ENCODE data around the gene DNAH10. TPM values are rescaled to one million over a fixed set of nuclear protein-coding genes. Genes with fewer than 3 reads are reported as not detected.

Gene DNAH10
- total RNA-seq, 2 experiments from 2014 or later: 0.11 to 0.19 TPM

GRCh38 chr12:123923038-123923437, 160.9 kb downstream of the DNAH10 start:
- H3K9me2 ChIP-seq (ENCODE audit: insufficient read depth, low read length): no peaks in the 10 kb centered on the region
- ChIA-PET CTCF (ENCODE audit: unreplicated experiment) (no interaction called here), POLR2A (no interaction called here)
- H3K79me2 ChIP-seq (ENCODE audit: insufficient read depth, low read depth, low read length): no peaks in the 10 kb centered on the region
- TF ChIP-seq EZH2phosphoT487 (IDR thresholded peaks at IDR 0.05; ENCODE audit: borderline replicate concordance, low read depth, low read length): no peak
- TF ChIP-seq CTCF (conservative IDR thresholded peaks at IDR 0.05; ENCODE audit: low read length): no peak
- no peak overlapping the region for H3K4me3 ChIP-seq (ENCODE audit: low read depth, low read length, poor library complexity, severe bottlenecking)
- H4K20me1 ChIP-seq (ENCODE audit: insufficient read depth, low read length): no peaks in the 10 kb centered on the region
- no peak overlapping the region for H3K27ac ChIP-seq (ENCODE audit: low read depth, low read length, poor library complexity, severe bottlenecking)
- intact Hi-C loops (cut with micrococcal nuclease; ENCODE audit: unreplicated experiment): no loop called here
- no peak overlapping the region for H3K4me2 ChIP-seq (ENCODE audit: low read length)
- BruUV-seq (replicated peaks): no TSS peak
- no peak for DNase-seq (ENCODE audit: low spot score)
- no peaks in the 10 kb centered on the region for H3K36me3 ChIP-seq (ENCODE audit: insufficient read depth, low read length)
- H3K9me3 ChIP-seq (ENCODE audit: low read length): no peaks in the 10 kb centered on the region
- no peaks in the 10 kb centered on the region for H3K4me1 ChIP-seq (ENCODE audit: insufficient read depth, low read length, poor library complexity, severe bottlenecking)
- H2AFZ ChIP-seq (ENCODE audit: low read length): no peak overlapping the region

- DNase-seq (ENCODE audit: low spot score): no peak
- intact Hi-C loops (cut with micrococcal nuclease; ENCODE audit: unreplicated experiment): no loop called here
- Histone ChIP-seq H2AFZ (ENCODE audit: low read length) (no peak overlapping the region), H3K4me1 (ENCODE audit: insufficient read depth, low read length, poor library complexity, severe bottlenecking) (no peaks in the 10 kb centered on the region), H4K20me1 (ENCODE audit: insufficient read depth, low read length) (no peaks in the 10 kb centered on the region), H3K9me2 (ENCODE audit: insufficient read depth, low read length) (no peaks in the 10 kb centered on the region), H3K27ac (ENCODE audit: low read depth, low read length, poor library complexity, severe bottlenecking) (no peak overlapping the region), H3K4me3 (ENCODE audit: low read depth, low read length, poor library complexity, severe bottlenecking) (no peak overlapping the region), H3K36me3 (ENCODE audit: insufficient read depth, low read length) (no peaks in the 10 kb centered on the region), H3K9me3 (ENCODE audit: low read length) (no peaks in the 10 kb centered on the region), H3K4me2 (ENCODE audit: low read length) (no peak overlapping the region), H3K79me2 (ENCODE audit: insufficient read depth, low read depth, low read length) (no peaks in the 10 kb centered on the region)
- TF ChIP-seq CTCF (conservative IDR thresholded peaks at IDR 0.05; ENCODE audit: low read length): no peak
- TF ChIP-seq EZH2phosphoT487 (IDR thresholded peaks at IDR 0.05; ENCODE audit: borderline replicate concordance, low read depth, low read length): no peak
- ChIA-PET POLR2A (no interaction called here), CTCF (ENCODE audit: unreplicated experiment) (no interaction called here)
- BruUV-seq (replicated peaks): no TSS peak
Measured at GRCh38 chr12:123923927-123924326, 161.8 kb downstream of the DNAH10 start.

- H3K4me3 ChIP-seq (ENCODE audit: low read depth, low read length, poor library complexity, severe bottlenecking): no peak overlapping the region
- intact Hi-C loops (cut with micrococcal nuclease; ENCODE audit: unreplicated experiment): no loop called here
- no peaks in the 10 kb centered on the region for H3K36me3 ChIP-seq (ENCODE audit: insufficient read depth, low read length)
- no peaks in the 10 kb centered on the region for H3K4me1 ChIP-seq (ENCODE audit: insufficient read depth, low read length, poor library complexity, severe bottlenecking)
- no peaks in the 10 kb centered on the region for H3K79me2 ChIP-seq (ENCODE audit: insufficient read depth, low read depth, low read length)
- POLR2A ChIA-PET: no interaction called here
- no peaks in the 10 kb centered on the region for H4K20me1 ChIP-seq (ENCODE audit: insufficient read depth, low read length)
- H3K9me3 ChIP-seq (ENCODE audit: low read length): no peaks in the 10 kb centered on the region
- TF ChIP-seq CTCF (conservative IDR thresholded peaks at IDR 0.05; ENCODE audit: low read length) (no peak), EZH2phosphoT487 (IDR thresholded peaks at IDR 0.05; ENCODE audit: borderline replicate concordance, low read depth, low read length) (no peak)
- CTCF ChIA-PET (ENCODE audit: unreplicated experiment): no interaction called here
- H2AFZ ChIP-seq (ENCODE audit: low read length): no peak overlapping the region
- H3K9me2 ChIP-seq (ENCODE audit: insufficient read depth, low read length): no peaks in the 10 kb centered on the region
- H3K27ac ChIP-seq (ENCODE audit: low read depth, low read length, poor library complexity, severe bottlenecking): no peak overlapping the region
- BruUV-seq (replicated peaks): no TSS peak
- no peak overlapping the region for H3K4me2 ChIP-seq (ENCODE audit: low read length)
- no peak for DNase-seq (ENCODE audit: low spot score)
Measured at GRCh38 chr12:123924539-123924938, 162.4 kb downstream of the DNAH10 start.
